ENCODE results near the gene TMEM51. TPM values are rescaled to one million over a fixed set of nuclear protein-coding genes. Genes with fewer than 3 reads are reported as not detected.

Gene TMEM51
- total and polyA plus RNA-seq, 2 of the 13 experiments (the other 11 are each of a cell fraction or from before 2014, with no cell fraction given) = 12.2 to 22.3 TPM

DNA sequence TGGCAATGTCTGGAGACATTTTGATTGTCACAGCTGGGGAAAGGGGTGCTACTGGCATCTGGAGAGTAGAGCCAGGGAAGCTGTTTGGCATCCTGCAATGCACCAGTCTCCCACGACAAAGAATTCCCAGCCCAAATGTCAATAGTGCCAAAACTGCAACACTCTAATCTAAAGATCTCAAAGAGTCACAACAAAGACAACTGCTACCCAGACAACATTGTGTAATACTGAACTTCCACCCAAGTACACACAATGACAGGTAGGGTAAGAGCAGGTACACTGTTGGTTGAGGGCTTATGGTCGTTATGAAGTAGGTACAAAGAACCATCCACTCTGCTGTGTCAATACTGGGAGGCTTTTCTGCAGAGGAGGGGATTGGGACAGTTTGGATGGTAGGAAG lies 8.2 kb upstream of the TMEM51 start (continued):
- TF ChIP-seq, protein P1, sequence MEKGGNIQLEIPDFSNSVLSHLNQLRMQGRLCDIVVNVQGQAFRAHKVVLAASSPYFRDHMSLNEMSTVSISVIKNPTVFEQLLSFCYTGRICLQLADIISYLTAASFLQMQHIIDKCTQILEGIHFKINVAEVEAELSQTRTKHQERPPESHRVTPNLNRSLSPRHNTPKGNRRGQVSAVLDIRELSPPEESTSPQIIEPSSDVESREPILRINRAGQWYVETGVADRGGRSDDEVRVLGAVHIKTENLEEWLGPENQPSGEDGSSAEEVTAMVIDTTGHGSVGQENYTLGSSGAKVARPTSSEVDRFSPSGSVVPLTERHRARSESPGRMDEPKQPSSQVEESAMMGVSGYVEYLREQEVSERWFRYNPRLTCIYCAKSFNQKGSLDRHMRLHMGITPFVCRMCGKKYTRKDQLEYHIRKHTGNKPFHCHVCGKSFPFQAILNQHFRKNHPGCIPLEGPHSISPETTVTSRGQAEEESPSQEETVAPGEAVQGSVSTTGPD (CRISPR knock-in tag; IDR thresholded peaks at IDR 0.05) = peak; percentile 87; the same call in 1 of the 2 replicates
- TF ChIP-seq DNMT3B (CRISPR knock-in tag; conservative IDR thresholded peaks at IDR 0.05) = no peak
- TF ChIP-seq PHF5A (CRISPR knock-in tag; IDR thresholded peaks at IDR 0.05; ENCODE audit: low read depth, unreplicated experiment) = no peak
- TF ChIP-seq RARA (CRISPR knock-in tag; IDR thresholded peaks at IDR 0.05) = peak; percentile 91
- TF ChIP-seq ATF7 (IDR thresholded peaks at IDR 0.05) = 0 out of 2 replicates have a peak, but pooled peaks have one; percentile 20
- TF ChIP-seq ATF7 (CRISPR knock-in tag; IDR thresholded peaks at IDR 0.05) = no peak; the same call in 1 of the 2 replicates
- no peak for TF ChIP-seq ZNF724P (CRISPR knock-in tag; IDR thresholded peaks at IDR 0.05; ENCODE audit: borderline replicate concordance)
- no peak for TF ChIP-seq ARNT2 (CRISPR knock-in tag; IDR thresholded peaks at IDR 0.05; ENCODE audit: low read depth)
- peak; percentile 96 for TF ChIP-seq HDAC2 (CRISPR knock-in tag; IDR thresholded peaks at IDR 0.05)
- no peak for TF ChIP-seq TOE1 (CRISPR knock-in tag; IDR thresholded peaks at IDR 0.05)
- peak; percentile 91 for TF ChIP-seq ARID5B (CRISPR knock-in tag; IDR thresholded peaks at IDR 0.05)
- TF ChIP-seq, protein P2, sequence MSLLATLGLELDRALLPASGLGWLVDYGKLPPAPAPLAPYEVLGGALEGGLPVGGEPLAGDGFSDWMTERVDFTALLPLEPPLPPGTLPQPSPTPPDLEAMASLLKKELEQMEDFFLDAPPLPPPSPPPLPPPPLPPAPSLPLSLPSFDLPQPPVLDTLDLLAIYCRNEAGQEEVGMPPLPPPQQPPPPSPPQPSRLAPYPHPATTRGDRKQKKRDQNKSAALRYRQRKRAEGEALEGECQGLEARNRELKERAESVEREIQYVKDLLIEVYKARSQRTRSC (CRISPR knock-in tag; IDR thresholded peaks at IDR 0.05; ENCODE audit: low read depth) = no peak
- no peak for TF ChIP-seq ZNF335 (CRISPR knock-in tag; IDR thresholded peaks at IDR 0.05)
- no peak for TF ChIP-seq ATF4 (CRISPR knock-in tag; IDR thresholded peaks at IDR 0.05)
- TF ChIP-seq ZNF264 (CRISPR knock-in tag; IDR thresholded peaks at IDR 0.05) = no peak
- TF ChIP-seq, protein P3, sequence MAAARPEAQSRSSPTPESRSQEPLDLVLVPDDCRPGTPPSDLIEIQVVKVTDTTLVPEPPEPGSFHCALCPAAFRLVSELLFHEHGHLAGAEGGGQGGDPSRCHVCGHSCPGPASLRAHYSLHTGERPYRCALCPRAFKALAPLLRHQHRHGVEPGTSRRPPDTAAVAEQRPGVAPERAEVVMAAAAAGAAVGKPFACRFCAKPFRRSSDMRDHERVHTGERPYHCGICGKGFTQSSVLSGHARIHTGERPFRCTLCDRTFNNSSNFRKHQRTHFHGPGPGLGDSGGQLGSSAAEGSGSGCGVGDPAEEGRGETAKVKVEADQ (CRISPR knock-in tag; IDR thresholded peaks at IDR 0.05; ENCODE audit: borderline replicate concordance) = peak; percentile 79; the same call in 1 of the 2 replicates
- TF ChIP-seq, protein P4, sequence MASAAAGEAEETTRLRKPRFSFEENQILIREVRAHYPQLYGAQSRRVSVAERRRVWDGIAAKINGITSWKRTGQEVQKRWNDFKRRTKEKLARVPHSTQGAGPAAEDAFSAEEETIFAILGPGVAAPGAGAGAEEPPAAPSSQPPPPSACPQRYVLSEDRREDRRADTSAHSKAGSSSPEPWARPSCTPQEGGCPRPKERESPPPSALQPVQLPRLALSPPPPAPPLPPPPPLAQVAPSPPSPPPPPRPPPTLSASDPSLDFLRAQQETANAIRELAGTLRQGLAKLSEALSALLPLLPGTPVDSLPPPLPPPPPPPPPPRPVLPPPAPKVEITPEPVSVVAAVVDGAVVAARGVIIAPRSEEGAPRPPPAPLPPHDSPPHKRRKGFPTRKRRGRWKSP (CRISPR knock-in tag; IDR thresholded peaks at IDR 0.05) = 0 out of 2 replicates have a peak, but pooled peaks have one; percentile 34
- TF ChIP-seq HNRNPUL1 (IDR thresholded peaks at IDR 0.05; ENCODE audit: low read depth, low read length) = no peak
- peak; percentile 95 for TF ChIP-seq SAP130 (CRISPR knock-in tag; IDR thresholded peaks at IDR 0.05; ENCODE audit: low read depth)
- no peak for TF ChIP-seq ZNF547 (CRISPR knock-in tag; IDR thresholded peaks at IDR 0.05)
